OCI-LY1 (cell line): ENCODE results near the gene FBXL17.
"Not testable (repeated sequence)": the region's sequence is repeated elsewhere in the genome, so short reads cannot be mapped to it uniquely, and the experiment has no call there.

Experiments
- CTCF ChIP-seq: fragments of 200-600 bp; sonication (generic), shearing (Covaris generic); IDR thresholded peaks from 2 replicates; pipeline ENCODE4 v1.5.1; 2017; ENCODE audit warnings: mild to moderate bottlenecking, antibody characterized with exemption, low read length, moderate library complexity, mixed read lengths
- EZH2 ChIP-seq: fragments of 200-600 bp; sonication (generic), shearing (Covaris generic); IDR thresholded peaks from 2 replicates; pipeline ENCODE4 v1.8.0; 2017; ENCODE audit warnings: borderline replicate concordance, mixed run types, mild to moderate bottlenecking, antibody characterized with exemption, low read length, moderate library complexity, mixed read lengths

GRCh38 chr5:108274080-108274479 is 107.8 kb downstream of the FBXL17 start:
- TF ChIP-seq CTCF, EZH2: not testable (repeated sequence)
